ENCODE data around the gene DNTT.

DNA sequence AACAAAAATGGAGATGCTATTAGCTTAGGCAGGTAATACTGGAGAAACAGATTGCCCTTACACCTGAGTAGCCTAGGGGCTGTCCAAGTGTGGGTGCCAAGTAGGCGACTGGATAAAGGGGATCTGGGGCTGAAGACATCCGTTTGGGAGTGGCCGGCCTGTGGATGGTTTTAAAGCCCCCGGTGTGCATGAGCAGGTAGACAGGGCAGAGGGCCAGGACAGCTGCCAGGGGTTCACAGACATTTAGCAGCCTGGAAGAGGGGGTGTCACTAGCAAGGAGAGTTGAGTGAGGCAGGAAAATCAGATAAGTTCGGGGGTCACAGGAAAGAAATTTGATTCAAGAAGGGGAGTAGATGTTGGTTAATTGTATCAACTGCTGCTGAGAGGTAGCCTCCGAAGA lies 56.1 kb downstream of the DNTT start:
- no peak for TF ChIP-seq EZH2phosphoT487 (conservative IDR thresholded peaks at IDR 0.05; ENCODE audit: low read length)
- TF ChIP-seq, protein P1, sequence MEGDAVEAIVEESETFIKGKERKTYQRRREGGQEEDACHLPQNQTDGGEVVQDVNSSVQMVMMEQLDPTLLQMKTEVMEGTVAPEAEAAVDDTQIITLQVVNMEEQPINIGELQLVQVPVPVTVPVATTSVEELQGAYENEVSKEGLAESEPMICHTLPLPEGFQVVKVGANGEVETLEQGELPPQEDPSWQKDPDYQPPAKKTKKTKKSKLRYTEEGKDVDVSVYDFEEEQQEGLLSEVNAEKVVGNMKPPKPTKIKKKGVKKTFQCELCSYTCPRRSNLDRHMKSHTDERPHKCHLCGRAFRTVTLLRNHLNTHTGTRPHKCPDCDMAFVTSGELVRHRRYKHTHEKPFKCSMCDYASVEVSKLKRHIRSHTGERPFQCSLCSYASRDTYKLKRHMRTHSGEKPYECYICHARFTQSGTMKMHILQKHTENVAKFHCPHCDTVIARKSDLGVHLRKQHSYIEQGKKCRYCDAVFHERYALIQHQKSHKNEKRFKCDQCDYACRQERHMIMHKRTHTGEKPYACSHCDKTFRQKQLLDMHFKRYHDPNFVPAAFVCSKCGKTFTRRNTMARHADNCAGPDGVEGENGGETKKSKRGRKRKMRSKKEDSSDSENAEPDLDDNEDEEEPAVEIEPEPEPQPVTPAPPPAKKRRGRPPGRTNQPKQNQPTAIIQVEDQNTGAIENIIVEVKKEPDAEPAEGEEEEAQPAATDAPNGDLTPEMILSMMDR (IDR thresholded peaks at IDR 0.05; ENCODE audit: insufficient read depth, low read length, poor library complexity, severe bottlenecking): no peak
